ENCODE results near the gene IRGC.

DNA sequence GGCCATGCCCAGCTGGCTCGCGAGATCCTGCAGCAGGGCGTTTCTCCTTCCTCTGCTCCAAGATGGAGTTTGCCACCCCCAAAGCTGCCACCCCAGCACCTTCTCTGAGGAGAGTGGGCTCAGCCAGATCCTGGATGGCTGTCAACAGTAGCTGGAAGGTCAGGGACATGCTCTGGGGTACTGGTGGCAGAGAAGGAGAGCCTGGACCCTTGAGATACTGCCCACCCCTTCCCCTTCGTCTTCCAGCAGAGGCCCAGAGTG is 11.6 kb downstream of the IRGC start:
- TF ChIP-seq EZH2phosphoT487 (IDR thresholded peaks at IDR 0.05; ENCODE audit: insufficient read depth, low read depth) = no peak
- no peak for TF ChIP-seq EZH2 (IDR thresholded peaks at IDR 0.05; ENCODE audit: insufficient read depth, poor library complexity, severe bottlenecking)
